ENCODE measurements around the gene STK10. TPM values are rescaled to one million over a fixed set of nuclear protein-coding genes. Genes with fewer than 3 reads are reported as not detected.

The STK10 gene
- total RNA-seq, 1 experiment from 2014 or later, result 22.9 TPM

DNA sequence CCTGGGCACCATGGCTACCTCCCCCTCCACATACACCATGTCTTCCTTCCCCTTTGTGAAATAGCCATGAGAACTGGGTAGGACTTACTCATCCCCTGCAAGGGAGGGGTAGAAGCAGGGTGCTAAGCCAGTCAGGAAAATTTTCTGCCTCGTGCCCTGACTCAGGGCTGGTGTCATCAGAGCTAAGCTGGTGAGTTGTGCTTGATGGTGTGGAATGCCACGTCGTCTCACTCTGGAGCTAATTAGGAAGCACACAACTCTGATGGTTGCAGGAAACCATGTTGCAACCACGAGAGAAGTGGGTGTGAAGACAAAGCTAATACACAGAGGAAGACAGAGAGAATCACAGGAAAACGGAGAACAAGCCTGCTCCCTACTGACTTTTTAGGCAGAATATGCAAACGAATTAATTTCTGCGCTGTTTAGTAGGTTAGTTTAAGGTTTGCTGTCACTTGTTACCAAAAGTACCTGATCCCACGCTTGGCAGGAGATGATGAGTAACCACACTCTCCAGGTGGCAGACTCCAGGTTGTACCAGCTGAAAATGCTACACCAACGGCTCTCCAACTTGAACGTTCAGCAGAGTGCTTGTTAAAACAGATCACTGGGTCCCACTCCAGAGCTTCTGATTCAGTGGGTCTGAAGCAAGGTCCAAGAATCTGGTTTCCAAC, 54.5 kb downstream of the STK10 start:
- no peaks in the 10 kb centered on the region; a peak in 1 of 4 replicates for H3K4me1 ChIP-seq (ENCODE audit: control insufficient read depth in 1 of 2, insufficient read depth in 2 of 2, low read length in 2 of 2)
- no peak for ATAC-seq
- no peaks in the 10 kb centered on the region for H3K9me2 ChIP-seq (ENCODE audit: insufficient read depth)
- no peak overlapping the region for H3K4me2 ChIP-seq (ENCODE audit: low read length)
- no peak overlapping the region for H3K9ac ChIP-seq (ENCODE audit: low read length)
- no peak overlapping the region for H3K4me3 ChIP-seq (replicated peaks in 1 of 2; ENCODE audit: low read depth in 1 of 2, low read length in 2 of 2)
- H3K27ac ChIP-seq (ENCODE audit: low read depth, low read length), result no peak overlapping the region
- H3K9me3 ChIP-seq (ENCODE audit: control insufficient read depth in 1 of 2, insufficient read depth in 1 of 2, low read depth in 1 of 2, low read length in 2 of 2), result no peaks in the 10 kb centered on the region
- H4K20me1 ChIP-seq (ENCODE audit: insufficient read depth), result no peaks in the 10 kb centered on the region
- BruUV-seq (replicated peaks), result no TSS peak
- DNase-seq (ENCODE audit: low read depth, low spot score), result no peak
- H3K27me3 ChIP-seq (ENCODE audit: insufficient read depth, low read length), result no peaks in the 10 kb centered on the region
- ChIA-PET RAD21 (ENCODE audit: low non-redundant PET in 1 of 2, low total read pairs in 2 of 2, uncharacterized antibody in 2 of 2, unreplicated experiment in 2 of 2) (no interaction called here), POLR2A (no interaction called here), CTCF (no interaction called here)
- TF ChIP-seq POLR2A (IDR thresholded peaks at IDR 0.05; ENCODE audit: borderline replicate concordance, extremely low read depth, insufficient read depth, insufficient read length) (no peak), YY1 (IDR thresholded peaks at IDR 0.05; ENCODE audit: extremely low read depth, insufficient replicate concordance, low read depth, low read length) (no peak), EZH2phosphoT487 (IDR thresholded peaks at IDR 0.05; ENCODE audit: borderline replicate concordance) (no peak)
- no peaks in the 10 kb centered on the region for H3K79me2 ChIP-seq (ENCODE audit: insufficient read depth, low read length)
- intact Hi-C loops (cut with micrococcal nuclease), result no loop called here
- no peaks in the 10 kb centered on the region for H3K36me3 ChIP-seq (ENCODE audit: control insufficient read depth in 1 of 2, insufficient read depth in 2 of 2, low read length in 2 of 2)
- H2AFZ ChIP-seq (ENCODE audit: low read depth, low read length, poor library complexity, severe bottlenecking), result no peak overlapping the region

DNA sequence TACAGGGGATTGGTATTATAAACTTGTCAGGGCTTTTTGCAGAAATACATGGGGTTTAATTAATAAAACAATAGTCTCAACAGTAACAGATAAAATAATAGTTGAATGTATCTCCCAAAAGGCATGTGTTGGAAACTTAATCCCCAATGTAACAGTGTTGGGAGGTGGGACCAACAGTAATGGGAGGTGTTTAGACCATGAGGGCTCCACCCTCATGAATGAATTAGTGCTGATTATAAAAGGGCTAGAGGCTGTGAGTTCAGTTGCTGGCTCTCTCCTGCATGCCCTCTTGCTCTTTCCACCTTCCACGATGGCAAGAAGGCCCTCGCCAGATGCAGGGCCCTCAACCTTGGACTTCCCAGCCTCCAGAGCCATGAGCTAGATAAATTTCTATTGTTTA, 56.3 kb downstream of the STK10 start:
- Histone ChIP-seq H2AFZ (ENCODE audit: low read depth, low read length, poor library complexity, severe bottlenecking) (no peak overlapping the region), H3K4me3 (replicated peaks in 1 of 2; ENCODE audit: low read depth in 1 of 2, low read length in 2 of 2) (no peak overlapping the region), H3K27me3 (ENCODE audit: insufficient read depth, low read length) (no peaks in the 10 kb centered on the region), H3K4me2 (ENCODE audit: low read length) (no peak overlapping the region), H3K9me2 (ENCODE audit: insufficient read depth) (no peaks in the 10 kb centered on the region), H3K79me2 (ENCODE audit: insufficient read depth, low read length) (no peaks in the 10 kb centered on the region), H3K4me1 (ENCODE audit: control insufficient read depth in 1 of 2, insufficient read depth in 2 of 2, low read length in 2 of 2) (no peaks in the 10 kb centered on the region; a peak in 1 of 4 replicates), H3K9me3 (ENCODE audit: control insufficient read depth in 1 of 2, insufficient read depth in 1 of 2, low read depth in 1 of 2, low read length in 2 of 2) (no peaks in the 10 kb centered on the region), H4K20me1 (ENCODE audit: insufficient read depth) (no peaks in the 10 kb centered on the region), H3K9ac (ENCODE audit: low read length) (no peak overlapping the region), H3K27ac (ENCODE audit: low read depth, low read length) (no peak overlapping the region), H3K36me3 (ENCODE audit: control insufficient read depth in 1 of 2, insufficient read depth in 2 of 2, low read length in 2 of 2) (no peaks in the 10 kb centered on the region)
- CTCF ChIA-PET, result no interaction called here
- ATAC-seq, result no peak
- RAD21 ChIA-PET (ENCODE audit: low non-redundant PET in 1 of 2, low total read pairs in 2 of 2, uncharacterized antibody in 2 of 2, unreplicated experiment in 2 of 2), result no interaction called here
- POLR2A ChIA-PET, result no interaction called here
- DNase-seq (ENCODE audit: low read depth, low spot score), result no peak
- intact Hi-C loops (cut with micrococcal nuclease), result no loop called here
- TF ChIP-seq ELF1 (IDR thresholded peaks at IDR 0.05; ENCODE audit: borderline replicate concordance, low read depth) (no peak), ZFX (IDR thresholded peaks at IDR 0.05) (no peak), EZH2 (IDR thresholded peaks at IDR 0.05) (no peak), RAD21 (IDR thresholded peaks at IDR 0.05; ENCODE audit: low read depth) (no peak)
- TF ChIP-seq, protein P1, sequence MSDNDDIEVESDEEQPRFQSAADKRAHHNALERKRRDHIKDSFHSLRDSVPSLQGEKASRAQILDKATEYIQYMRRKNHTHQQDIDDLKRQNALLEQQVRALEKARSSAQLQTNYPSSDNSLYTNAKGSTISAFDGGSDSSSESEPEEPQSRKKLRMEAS (IDR thresholded peaks at IDR 0.05), result no peak
- no TSS peak for BruUV-seq (replicated peaks)
